Central memory CD8-positive, alpha-beta T cell (primary cell): ENCODE measurements around the gene PAPLN.

ENCODE experiments used
- ATAC-seq: fragments of 150-1000 bp; cut with Tn5 transposase; replicated peaks from 2 replicates; pipeline ENCODE4 v1.10.0; 2022; ENCODE audit warnings: mild to moderate bottlenecking, moderate FRiP score, moderate number of reproducible peaks; ENCODE audit not compliant: poor library complexity, severe bottlenecking; ENCODE audit errors: extremely low read depth
- DNase-seq, 2 donors: peaks; one replicate each; pipeline ENCODE4 v3.0.0; 2021; ENCODE audit warnings: low spot score in 2 of 2
- H3K27ac Mint-ChIP-seq: one replicate; pipeline ENCODE4 v1.8.0; 2022; ENCODE audit warnings: low read depth, mild to moderate bottlenecking, moderate library complexity, mixed read lengths
- H3K27me3 Mint-ChIP-seq: one replicate; pipeline ENCODE4 v1.8.0; 2022; ENCODE audit warnings: mixed read lengths
- H3K36me3 Mint-ChIP-seq: one replicate; pipeline ENCODE4 v1.8.0; 2022; ENCODE audit warnings: mild to moderate bottlenecking, moderate library complexity, mixed read lengths; ENCODE audit not compliant: insufficient read depth
- H3K4me1 Mint-ChIP-seq: one replicate; pipeline ENCODE4 v1.8.0; 2022; ENCODE audit warnings: mixed read lengths
- H3K4me3 Mint-ChIP-seq: one replicate; pipeline ENCODE4 v1.8.0; 2022; ENCODE audit warnings: mild to moderate bottlenecking, moderate library complexity, mixed read lengths
- H3K9me3 Mint-ChIP-seq: one replicate; pipeline ENCODE4 v1.8.0; 2022; ENCODE audit warnings: mixed read lengths

PAPLN gene

GRCh38 chr14:73234586-73235394 is 2.5 kb upstream of the PAPLN start:
- H3K9me3 Mint-ChIP-seq, result no peaks in the 10 kb centered on the region
- H3K27ac Mint-ChIP-seq, result no peak overlapping the region
- no peak overlapping the region for H3K4me3 Mint-ChIP-seq
- peaks cover 5% of the 10 kb centered on the region for H3K36me3 Mint-ChIP-seq
- DNase-seq (no peak), ATAC-seq (no peak)
- H3K4me1 Mint-ChIP-seq, result peaks cover 7% of the 10 kb centered on the region
- peaks cover 68% of the 10 kb centered on the region for H3K27me3 Mint-ChIP-seq

- ATAC-seq (no peak), DNase-seq (no peak)
- H3K36me3 Mint-ChIP-seq, result peaks cover 1% of the 10 kb centered on the region
- peaks cover 76% of the 10 kb centered on the region for H3K27me3 Mint-ChIP-seq
- H3K9me3 Mint-ChIP-seq, result no peaks in the 10 kb centered on the region
- peak overlapping the region; percentile 33 for H3K4me3 Mint-ChIP-seq
- no peak overlapping the region for H3K27ac Mint-ChIP-seq
- peaks cover 7% of the 10 kb centered on the region for H3K4me1 Mint-ChIP-seq
Measured at GRCh38 chr14:73235531-73236155, 1.7 kb upstream of the PAPLN start.

GRCh38 chr14:73236157-73236556 is 1.1 kb upstream of the PAPLN start:
- H3K36me3 Mint-ChIP-seq, result peaks cover under 1% of the 10 kb centered on the region
- H3K27ac Mint-ChIP-seq, result no peak overlapping the region
- ATAC-seq, result no peak
- DNase-seq, result no peak
- H3K4me1 Mint-ChIP-seq, result peaks cover 7% of the 10 kb centered on the region
- peak overlapping the region; percentile 33 for H3K4me3 Mint-ChIP-seq
- H3K27me3 Mint-ChIP-seq, result peaks cover 79% of the 10 kb centered on the region
- no peaks in the 10 kb centered on the region for H3K9me3 Mint-ChIP-seq

- Mint-ChIP-seq H3K9me3 (no peaks in the 10 kb centered on the region), H3K36me3 (no peaks in the 10 kb centered on the region), H3K4me1 (peaks cover 10% of the 10 kb centered on the region), H3K27ac (no peak overlapping the region), H3K4me3 (peak overlapping the region; percentile 61), H3K27me3 (peaks cover 79% of the 10 kb centered on the region)
- no peak for ATAC-seq
- no peak for DNase-seq
Measured at GRCh38 chr14:73236752-73237218, 521 bp upstream of the PAPLN start.

- DNase-seq (no peak), ATAC-seq (no peak)
- Mint-ChIP-seq H3K27me3 (peaks cover 90% of the 10 kb centered on the region), H3K9me3 (no peaks in the 10 kb centered on the region), H3K4me3 (peak overlapping the region; percentile 61), H3K4me1 (peaks cover 12% of the 10 kb centered on the region), H3K27ac (no peak overlapping the region), H3K36me3 (no peaks in the 10 kb centered on the region)
Measured at GRCh38 chr14:73237786-73238423, 599 bp downstream of the PAPLN start.

GRCh38 chr14:73238424-73238852 is 1.1 kb downstream of the PAPLN start:
- DNase-seq, result no peak
- peak overlapping the region; percentile 16 for H3K4me3 Mint-ChIP-seq

GRCh38 chr14:73238941-73239340 is 1.6 kb downstream of the PAPLN start:
- Mint-ChIP-seq H3K36me3 (no peaks in the 10 kb centered on the region), H3K4me3 (no peak overlapping the region), H3K27ac (no peak overlapping the region), H3K4me1 (peaks cover 12% of the 10 kb centered on the region), H3K27me3 (peaks cover 92% of the 10 kb centered on the region), H3K9me3 (no peaks in the 10 kb centered on the region)
- DNase-seq, result no peak
- ATAC-seq, result no peak

More at GRCh38 chr14:73238424-73238852, 1.1 kb downstream of the PAPLN start:
- H3K36me3 Mint-ChIP-seq, result no peaks in the 10 kb centered on the region
- ATAC-seq, result no peak
- H3K27me3 Mint-ChIP-seq, result peaks cover 92% of the 10 kb centered on the region
- H3K27ac Mint-ChIP-seq, result no peak overlapping the region
- no peaks in the 10 kb centered on the region for H3K9me3 Mint-ChIP-seq
- H3K4me1 Mint-ChIP-seq, result peaks cover 12% of the 10 kb centered on the region

- Mint-ChIP-seq H3K27me3 (peaks cover 92% of the 10 kb centered on the region), H3K4me3 (no peak overlapping the region), H3K4me1 (peaks cover 12% of the 10 kb centered on the region), H3K9me3 (no peaks in the 10 kb centered on the region), H3K36me3 (no peaks in the 10 kb centered on the region), H3K27ac (no peak overlapping the region)
- no peak for ATAC-seq
- no peak for DNase-seq
Measured at GRCh38 chr14:73239393-73240241, 2.3 kb downstream of the PAPLN start.

GRCh38 chr14:73240816-73241480 is 3.6 kb downstream of the PAPLN start:
- Mint-ChIP-seq H3K9me3 (no peaks in the 10 kb centered on the region), H3K36me3 (no peaks in the 10 kb centered on the region), H3K27ac (no peak overlapping the region), H3K27me3 (peaks cover 84% of the 10 kb centered on the region), H3K4me3 (no peak overlapping the region), H3K4me1 (peaks cover 17% of the 10 kb centered on the region)
- no peak for ATAC-seq
- no peak for DNase-seq

GRCh38 chr14:73241481-73242165 is 4.3 kb downstream of the PAPLN start:
- Mint-ChIP-seq H3K4me3 (no peak overlapping the region), H3K27ac (no peak overlapping the region), H3K36me3 (no peaks in the 10 kb centered on the region), H3K27me3 (peaks cover 77% of the 10 kb centered on the region), H3K4me1 (peaks cover 22% of the 10 kb centered on the region), H3K9me3 (no peaks in the 10 kb centered on the region)
- DNase-seq, result no peak
- ATAC-seq, result no peak

- Mint-ChIP-seq H3K27me3 (peaks cover 69% of the 10 kb centered on the region), H3K4me3 (peak overlapping the region; percentile 10), H3K4me1 (peaks cover 24% of the 10 kb centered on the region), H3K9me3 (no peaks in the 10 kb centered on the region), H3K36me3 (peaks cover 2% of the 10 kb centered on the region), H3K27ac (no peak overlapping the region)
- no peak for DNase-seq
- no peak for ATAC-seq
Measured at GRCh38 chr14:73242357-73242901, 5.1 kb downstream of the PAPLN start.
